GM12878 (cell line): ENCODE measurements around the gene PRDM1. TPM values are rescaled to one million over a fixed set of nuclear protein-coding genes. Genes with fewer than 3 reads are reported as not detected.
A peak's percentile ranks its signal among the peaks of the same experiment; 100 is the strongest.

Experiments used
- CEBPZ ChIP-seq: fragments of 150-350 bp; IDR thresholded peaks from 2 replicates; pipeline ENCODE4 v1.6.1; 2016; ENCODE audit warnings: low read depth, low read length
- CHD4 ChIP-seq: fragments of 200-600 bp; sonication (generic); IDR thresholded peaks from 2 replicates; pipeline ENCODE4 v1.6.1; 2016; ENCODE audit warnings: mild to moderate bottlenecking
- E2F4 ChIP-seq: IDR thresholded peaks from 2 replicates; pipeline ENCODE4 v1.6.1; 2012; ENCODE audit warnings: low read depth, low read length, improper control_type of control experiment
- ETV6 ChIP-seq, 2 experiments: fragments of 450-650 bp in 1 of 2; IDR thresholded peaks in 1 of 2; conservative IDR thresholded peaks in 1 of 2; 2 replicates each; pipeline ENCODE4 v1.6.1; 2014; ENCODE audit warnings: antibody characterized with exemption in 1 of 2, borderline replicate concordance in 1 of 2, low read depth in 1 of 2, mild to moderate bottlenecking in 1 of 2, moderate library complexity in 1 of 2
- JUNB ChIP-seq: IDR thresholded peaks from 2 replicates; pipeline ENCODE4 v1.6.1; 2016; ENCODE audit warnings: antibody characterized with exemption, mild to moderate bottlenecking
- MAX ChIP-seq: IDR thresholded peaks from 2 replicates; pipeline ENCODE4 v1.6.1; 2012; ENCODE audit warnings: low read depth, low read length, improper control_type of control experiment
- MYB ChIP-seq: fragments of 150-350 bp; IDR thresholded peaks from 2 replicates; pipeline ENCODE4 v1.6.1; 2014; ENCODE audit warnings: mild to moderate bottlenecking, low read depth, low read length, borderline replicate concordance
- NFXL1 ChIP-seq: fragments of 450-650 bp; IDR thresholded peaks from 2 replicates; pipeline ENCODE4 v1.6.1; 2017; ENCODE audit warnings: antibody characterized with exemption, mild to moderate bottlenecking, borderline replicate concordance
- POLR2AphosphoS5 ChIP-seq: IDR thresholded peaks from 2 replicates; pipeline ENCODE4 v1.6.1; 2011; ENCODE audit warnings: mild to moderate bottlenecking, low read length, inconsistent platforms
- SMAD1 ChIP-seq: fragments of 450-650 bp; IDR thresholded peaks from 2 replicates; pipeline ENCODE4 v1.6.1; 2018; ENCODE audit warnings: mild to moderate bottlenecking, low read depth; ENCODE audit not compliant: partially characterized antibody
- SMAD5 ChIP-seq: IDR thresholded peaks from 2 replicates; pipeline ENCODE4 v1.6.1; 2016; ENCODE audit warnings: antibody characterized with exemption, low read depth
- TCF12 ChIP-seq: IDR thresholded peaks from 2 replicates; pipeline ENCODE4 v1.6.1; 2011; ENCODE audit warnings: low read depth, mild to moderate bottlenecking, low read length
- ZBTB40 ChIP-seq: fragments of 450-650 bp; IDR thresholded peaks from 2 replicates; pipeline ENCODE4 v1.6.1; 2016; ENCODE audit warnings: mild to moderate bottlenecking, moderate library complexity, borderline replicate concordance
- ZNF24 ChIP-seq: fragments of 450-650 bp; IDR thresholded peaks from 2 replicates; pipeline ENCODE4 v1.6.1; 2017; ENCODE audit warnings: antibody characterized with exemption, mild to moderate bottlenecking
- ZNF274 ChIP-seq: IDR thresholded peaks from one replicate; pipeline ENCODE4 v1.8.0; 2011; ENCODE audit not compliant: insufficient read length, insufficient read depth
- ZNF592 ChIP-seq: fragments of 450-650 bp; IDR thresholded peaks from 2 replicates; pipeline ENCODE4 v1.6.1; 2017; ENCODE audit warnings: mild to moderate bottlenecking, moderate library complexity
- polyA plus RNA-seq, 11 experiments: library from polyadenylated mRNA; depleted of rRNA in 4 of 11; unstranded in 6 of 11; stranded (reverse) in 5 of 11; fragments of >200 nt; fragmentation: Nextera tagmentation in 4 of 11; fragmentation: Illumina TruSeq in 1 of 11; extraction: Ambion mirVana in 4 of 11; extraction: Trizol in 1 of 11; gene quantifications; 1 replicate in 1 of 11; 2 replicates in 10 of 11; pipeline versions ENCODE4 v1.2.1 to v1.2.3, GENCODE V29; 2011 to 2016; ENCODE audit warnings: inconsistent platforms in 2 of 11, missing spikeins in 2 of 11, low read depth in 1 of 11
- total RNA-seq, 4 experiments: library from RNA; depleted of rRNA in 3 of 4; stranded (reverse); fragments of >200 nt in 3 of 4; fragmentation: Illumina TruSeq in 1 of 4; extraction: Trizol in 1 of 4; gene quantifications; 2 replicates each; pipeline versions ENCODE4 v1.2.1 to v1.2.3, GENCODE V29; 2013 to 2021

PRDM1 gene
- total and polyA plus RNA-seq, 10 of the 15 experiments (the other 5 are each of a cell fraction or from before 2014, with no cell fraction given) = 1.9 to 15.8 (median 4.1) TPM

- TF ChIP-seq CEBPZ (no peak), TCF12 (peak; percentile 84), NFXL1 (no peak), ZBTB40 (peak; percentile 54; the same call in 1 of the 2 replicates), ETV6 (conservative IDR thresholded peaks at IDR 0.05 in 1 of 2, IDR thresholded peaks at IDR 0.05 in 1 of 2; ENCODE audit: borderline replicate concordance in 1 of 2, low read depth in 1 of 2) (no peak), ZNF24 (no peak), MAX (0 out of 2 replicates have a peak, but pooled peaks have one; percentile 31), ZNF274 (no peak), MYB (0 out of 2 replicates have a peak, but pooled peaks have one; percentile 70), JUNB (peak; percentile 50), SMAD1 (no peak), E2F4 (no peak), POLR2AphosphoS5 (peak; percentile 83), ZNF592 (no peak), SMAD5 (no peak), CHD4 (no peak)
Observed at GRCh38 chr6:106085984-106086813, at the start of gene PRDM1 (continued).
